Keratinocyte (primary cell): Measurements from ENCODE around the gene NOS3. TPM values are rescaled to one million over a fixed set of nuclear protein-coding genes. Genes with fewer than 3 reads are reported as not detected.

Source experiments
- DNase-seq: peaks from one replicate; pipeline ENCODE4 v3.0.0-alpha.2; 2011; ENCODE audit warnings: low read depth, missing footprints, low spot score
- FAIRE-seq: peaks from 2 replicates; lab custom pipeline; 2011; peaks lifted over from hg19 to GRCh38; lab: Jason Lieb, UNC
- H2AFZ ChIP-seq: 2 replicates; pipeline ENCODE4 v1.6.0; 2012; ENCODE audit warnings: low read length, control low read depth, inconsistent platforms; ENCODE audit not compliant: control insufficient read depth
- H3K27ac ChIP-seq: 2 replicates; pipeline ENCODE4 v1.5.1; 2011; ENCODE audit warnings: low read length; ENCODE audit not compliant: control insufficient read depth, insufficient read depth
- H3K27me3 ChIP-seq: 3 replicates; pipeline ENCODE4 v1.6.0; 2011; ENCODE audit warnings: low read length; ENCODE audit not compliant: control insufficient read depth, insufficient read depth; ENCODE audit errors: extremely low read depth
- H3K36me3 ChIP-seq, 2 experiments: 2 replicates in 1 of 2; 3 replicates in 1 of 2; pipeline ENCODE4 v1.5.1; 2011; ENCODE audit warnings: low read length in 2 of 2, mild to moderate bottlenecking in 1 of 2; ENCODE audit not compliant: control insufficient read depth in 2 of 2, insufficient read depth in 2 of 2; ENCODE audit errors: extremely low read depth in 1 of 2
- H3K4me1 ChIP-seq: 3 replicates; pipeline ENCODE4 v1.5.1; 2011; ENCODE audit warnings: low read length; ENCODE audit not compliant: control insufficient read depth, insufficient read depth; ENCODE audit errors: extremely low read depth
- H3K4me2 ChIP-seq: 3 replicates; pipeline ENCODE4 v1.6.0; 2011; ENCODE audit warnings: low read depth, low read length; ENCODE audit not compliant: control insufficient read depth, insufficient read depth; ENCODE audit errors: extremely low read depth
- H3K4me3 ChIP-seq, 3 experiments: fragments of 200-600 bp in 1 of 3; sonication (generic) in 1 of 3; 2 replicates in 2 of 3; 3 replicates in 1 of 3; pipeline ENCODE4 v1.5.1; 2011 to 2016; ENCODE audit warnings: low read length in 3 of 3, mild to moderate bottlenecking in 3 of 3, control low read depth in 2 of 3, inconsistent platforms in 1 of 3, low read depth in 1 of 3, mixed read lengths in 1 of 3, mixed run types in 1 of 3, moderate library complexity in 1 of 3; ENCODE audit not compliant: control insufficient read depth in 2 of 3, insufficient read depth in 2 of 3; ENCODE audit errors: extremely low read depth in 1 of 3
- H3K79me2 ChIP-seq: 2 replicates; pipeline ENCODE4 v1.6.0; 2012; ENCODE audit warnings: low read length; ENCODE audit not compliant: control insufficient read depth, insufficient read depth
- H3K9ac ChIP-seq: 3 replicates; pipeline ENCODE4 v1.6.0; 2011; ENCODE audit warnings: low read length; ENCODE audit not compliant: control insufficient read depth, insufficient read depth; ENCODE audit errors: extremely low read depth
- H3K9me1 ChIP-seq: 3 replicates; pipeline ENCODE4 v1.6.0; 2011; ENCODE audit warnings: low read length; ENCODE audit not compliant: control insufficient read depth, insufficient read depth; ENCODE audit errors: extremely low read depth
- H3K9me3 ChIP-seq: 2 replicates; pipeline ENCODE4 v1.5.1; 2012; ENCODE audit warnings: low read depth, low read length; ENCODE audit not compliant: control insufficient read depth
- H4K20me1 ChIP-seq: 3 replicates; pipeline ENCODE4 v1.6.0; 2011; ENCODE audit warnings: low read length; ENCODE audit not compliant: control insufficient read depth, insufficient read depth; ENCODE audit errors: extremely low read depth
- CTCF ChIP-seq, 3 experiments: IDR thresholded peaks in 1 of 3; conservative IDR thresholded peaks in 1 of 3; optimal IDR thresholded peaks in 1 of 3; 2 replicates in 2 of 3; 3 replicates in 1 of 3; pipeline versions ENCODE3 to v1.5.1; 2011; ENCODE audit warnings: low read length in 3 of 3, mild to moderate bottlenecking in 3 of 3, moderate library complexity in 2 of 3, control low read depth in 1 of 3, inconsistent platforms in 1 of 3; ENCODE audit not compliant: insufficient read depth in 2 of 3; ENCODE audit errors: extremely low read depth in 1 of 3
- EZH2 ChIP-seq: IDR thresholded peaks from one replicate; pipeline ENCODE4 v1.6.1; 2012; ENCODE audit warnings: inconsistent platforms, mild to moderate bottlenecking, low read length, moderate library complexity
- dilution Hi-C: fragments of 300-500 bp; cut with MboI; formaldehyde crosslinking; loops from one replicate; pipeline ENCODE4 v1.7.0; 2020; ENCODE audit warnings: low sequenced_read_pairs; ENCODE audit not compliant: extremely low pct_ligation_motif_present
- polyA plus RNA-seq, 5 experiments: library from polyadenylated mRNA; depleted of rRNA in 3 of 5; stranded (reverse) in 3 of 5; stranded (forward) in 1 of 5; unstranded in 1 of 5; fragments of >200 nt; gene quantifications; 1 replicate in 1 of 5; 2 replicates in 3 of 5; 3 replicates in 1 of 5; pipeline versions ENCODE4 v1.2.1 to v1.2.3, GENCODE V29; 2011 to 2012; ENCODE audit warnings: missing spikeins in 2 of 5, low read depth in 1 of 5, low replicate concordance in 1 of 5

NOS3 gene
- polyA plus RNA-seq, 1 donor (not counting 4 experiments of a cell fraction or from before 2014, with no cell fraction given), result 0.77 TPM

GRCh38 chr7:151060416-151061212 is 69.8 kb downstream of the NOS3 start:
- Histone ChIP-seq H4K20me1 (no peaks in the 10 kb centered on the region), H2AFZ (no peak overlapping the region), H3K9me1 (peaks cover 4% of the 10 kb centered on the region), H3K4me1 (peaks cover 43% of the 10 kb centered on the region), H3K9ac (peak overlapping the region; percentile 77), H3K36me3 (peaks cover 8 to 21% of the 10 kb centered on the region in 2 experiments), H3K9me3 (no peaks in the 10 kb centered on the region), H3K27me3 (no peaks in the 10 kb centered on the region), H3K4me3 (peak overlapping the region; percentile 67 to 81 (median 70)), H3K4me2 (peak overlapping the region; percentile 93), H3K79me2 (peaks cover 35% of the 10 kb centered on the region), H3K27ac (peak overlapping the region; percentile 95)
- dilution Hi-C loops, result no loop called here
- FAIRE-seq, result no peak
- no peak for DNase-seq
- TF ChIP-seq CTCF (optimal IDR thresholded peaks at IDR 0.05 in 1 of 3, IDR thresholded peaks at IDR 0.05 in 1 of 3, conservative IDR thresholded peaks at IDR 0.05 in 1 of 3; ENCODE audit: extremely low read depth in 1 of 3, insufficient read depth in 2 of 3, low read length in 3 of 3) (no peak), EZH2 (no peak)

GRCh38 chr7:151061213-151062110 is 70.6 kb downstream of the NOS3 start:
- Histone ChIP-seq H3K79me2 (peaks cover 35% of the 10 kb centered on the region), H3K36me3 (peaks cover 10 to 18% of the 10 kb centered on the region in 2 experiments), H3K4me1 (peaks cover 43% of the 10 kb centered on the region), H3K27ac (no peak overlapping the region), H3K9me3 (no peaks in the 10 kb centered on the region), H3K9me1 (peaks cover 4% of the 10 kb centered on the region), H2AFZ (no peak overlapping the region), H3K4me3 (no peak overlapping the region), H3K4me2 (no peak overlapping the region), H4K20me1 (no peaks in the 10 kb centered on the region), H3K27me3 (no peaks in the 10 kb centered on the region), H3K9ac (no peak overlapping the region)
- dilution Hi-C loops, result no loop called here
- DNase-seq (no peak), FAIRE-seq (no peak)
- no peak for TF ChIP-seq CTCF (optimal IDR thresholded peaks at IDR 0.05 in 1 of 3, IDR thresholded peaks at IDR 0.05 in 1 of 3, conservative IDR thresholded peaks at IDR 0.05 in 1 of 3; ENCODE audit: extremely low read depth in 1 of 3, insufficient read depth in 2 of 3, low read length in 3 of 3)
- TF ChIP-seq EZH2, result no peak
